Testis (tissue), 2 donors: ENCODE data around the gene STX16.

Experiments
- POLR2A ChIP-seq: fragments of 450-650 bp; IDR thresholded peaks from one replicate; pipeline ENCODE4 v1.6.1; 2017; ENCODE audit warnings: antibody characterized with exemption, mild to moderate bottlenecking, moderate library complexity
- TF ChIP-seq, protein P1 (sequence below), 3 experiments: fragments of 450-650 bp in 2 of 3; fragments of 200-600 bp in 1 of 3; sonication (generic) in 1 of 3; IDR thresholded peaks; one replicate each; pipeline ENCODE4 v1.5.1; 2016 to 2019; ENCODE audit warnings: antibody characterized with exemption in 3 of 3, mild to moderate bottlenecking in 2 of 3, moderate library complexity in 1 of 3

DNA sequence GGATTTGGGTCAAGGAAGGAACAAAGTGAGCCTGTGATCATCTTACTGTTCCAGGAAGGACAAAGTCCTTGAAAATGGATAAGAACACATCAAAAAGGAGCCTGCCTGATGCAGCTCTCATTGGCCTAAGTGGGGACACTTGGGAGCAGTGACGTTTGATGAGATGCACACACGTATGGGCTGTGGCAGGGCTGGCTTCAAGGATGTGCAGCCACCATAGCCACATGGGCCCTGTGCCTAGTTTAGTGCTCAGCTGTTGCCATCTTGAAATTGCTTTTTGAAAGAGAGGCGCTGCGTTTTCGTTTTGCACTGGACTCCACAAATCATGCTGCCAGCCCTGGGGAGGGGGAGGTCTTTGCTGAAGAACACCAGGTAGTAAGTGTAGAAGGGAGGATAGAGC lies 34.9 kb downstream of the STX16 start:
- TF ChIP-seq, protein P1, sequence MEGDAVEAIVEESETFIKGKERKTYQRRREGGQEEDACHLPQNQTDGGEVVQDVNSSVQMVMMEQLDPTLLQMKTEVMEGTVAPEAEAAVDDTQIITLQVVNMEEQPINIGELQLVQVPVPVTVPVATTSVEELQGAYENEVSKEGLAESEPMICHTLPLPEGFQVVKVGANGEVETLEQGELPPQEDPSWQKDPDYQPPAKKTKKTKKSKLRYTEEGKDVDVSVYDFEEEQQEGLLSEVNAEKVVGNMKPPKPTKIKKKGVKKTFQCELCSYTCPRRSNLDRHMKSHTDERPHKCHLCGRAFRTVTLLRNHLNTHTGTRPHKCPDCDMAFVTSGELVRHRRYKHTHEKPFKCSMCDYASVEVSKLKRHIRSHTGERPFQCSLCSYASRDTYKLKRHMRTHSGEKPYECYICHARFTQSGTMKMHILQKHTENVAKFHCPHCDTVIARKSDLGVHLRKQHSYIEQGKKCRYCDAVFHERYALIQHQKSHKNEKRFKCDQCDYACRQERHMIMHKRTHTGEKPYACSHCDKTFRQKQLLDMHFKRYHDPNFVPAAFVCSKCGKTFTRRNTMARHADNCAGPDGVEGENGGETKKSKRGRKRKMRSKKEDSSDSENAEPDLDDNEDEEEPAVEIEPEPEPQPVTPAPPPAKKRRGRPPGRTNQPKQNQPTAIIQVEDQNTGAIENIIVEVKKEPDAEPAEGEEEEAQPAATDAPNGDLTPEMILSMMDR (IDR thresholded peaks at IDR 0.05): no peak
- no peak for TF ChIP-seq POLR2A
